Measurements from ENCODE around the gene CDC16.

DNA sequence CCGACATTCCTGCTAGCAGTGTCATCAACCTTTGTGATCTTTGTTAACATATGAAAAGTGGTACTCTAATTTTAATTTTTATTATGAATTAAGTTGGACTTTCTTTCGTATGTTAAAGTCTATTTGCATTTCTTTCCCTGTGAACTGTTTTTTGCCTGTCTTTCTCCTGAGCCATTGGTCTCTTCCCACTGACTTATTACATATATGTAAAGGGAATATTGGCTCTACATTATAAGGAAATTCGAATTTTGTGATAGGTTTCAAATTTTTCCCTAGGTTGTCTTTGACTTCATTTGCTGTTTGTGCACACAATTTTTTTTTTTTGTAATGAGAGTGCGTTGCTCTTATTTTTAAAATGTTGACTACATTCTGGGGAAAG, 442 bp upstream of the CDC16 start:
- no peak for TF ChIP-seq CEBPB (IDR thresholded peaks at IDR 0.05; ENCODE audit: low read depth, low read length)
- TF ChIP-seq, protein P1, sequence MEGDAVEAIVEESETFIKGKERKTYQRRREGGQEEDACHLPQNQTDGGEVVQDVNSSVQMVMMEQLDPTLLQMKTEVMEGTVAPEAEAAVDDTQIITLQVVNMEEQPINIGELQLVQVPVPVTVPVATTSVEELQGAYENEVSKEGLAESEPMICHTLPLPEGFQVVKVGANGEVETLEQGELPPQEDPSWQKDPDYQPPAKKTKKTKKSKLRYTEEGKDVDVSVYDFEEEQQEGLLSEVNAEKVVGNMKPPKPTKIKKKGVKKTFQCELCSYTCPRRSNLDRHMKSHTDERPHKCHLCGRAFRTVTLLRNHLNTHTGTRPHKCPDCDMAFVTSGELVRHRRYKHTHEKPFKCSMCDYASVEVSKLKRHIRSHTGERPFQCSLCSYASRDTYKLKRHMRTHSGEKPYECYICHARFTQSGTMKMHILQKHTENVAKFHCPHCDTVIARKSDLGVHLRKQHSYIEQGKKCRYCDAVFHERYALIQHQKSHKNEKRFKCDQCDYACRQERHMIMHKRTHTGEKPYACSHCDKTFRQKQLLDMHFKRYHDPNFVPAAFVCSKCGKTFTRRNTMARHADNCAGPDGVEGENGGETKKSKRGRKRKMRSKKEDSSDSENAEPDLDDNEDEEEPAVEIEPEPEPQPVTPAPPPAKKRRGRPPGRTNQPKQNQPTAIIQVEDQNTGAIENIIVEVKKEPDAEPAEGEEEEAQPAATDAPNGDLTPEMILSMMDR (IDR thresholded peaks at IDR 0.05; ENCODE audit: control extremely low read depth in 1 of 3, insufficient read depth in 1 of 3, low read depth in 1 of 3, low read length in 3 of 3), result no peak
- TF ChIP-seq, protein P2, sequence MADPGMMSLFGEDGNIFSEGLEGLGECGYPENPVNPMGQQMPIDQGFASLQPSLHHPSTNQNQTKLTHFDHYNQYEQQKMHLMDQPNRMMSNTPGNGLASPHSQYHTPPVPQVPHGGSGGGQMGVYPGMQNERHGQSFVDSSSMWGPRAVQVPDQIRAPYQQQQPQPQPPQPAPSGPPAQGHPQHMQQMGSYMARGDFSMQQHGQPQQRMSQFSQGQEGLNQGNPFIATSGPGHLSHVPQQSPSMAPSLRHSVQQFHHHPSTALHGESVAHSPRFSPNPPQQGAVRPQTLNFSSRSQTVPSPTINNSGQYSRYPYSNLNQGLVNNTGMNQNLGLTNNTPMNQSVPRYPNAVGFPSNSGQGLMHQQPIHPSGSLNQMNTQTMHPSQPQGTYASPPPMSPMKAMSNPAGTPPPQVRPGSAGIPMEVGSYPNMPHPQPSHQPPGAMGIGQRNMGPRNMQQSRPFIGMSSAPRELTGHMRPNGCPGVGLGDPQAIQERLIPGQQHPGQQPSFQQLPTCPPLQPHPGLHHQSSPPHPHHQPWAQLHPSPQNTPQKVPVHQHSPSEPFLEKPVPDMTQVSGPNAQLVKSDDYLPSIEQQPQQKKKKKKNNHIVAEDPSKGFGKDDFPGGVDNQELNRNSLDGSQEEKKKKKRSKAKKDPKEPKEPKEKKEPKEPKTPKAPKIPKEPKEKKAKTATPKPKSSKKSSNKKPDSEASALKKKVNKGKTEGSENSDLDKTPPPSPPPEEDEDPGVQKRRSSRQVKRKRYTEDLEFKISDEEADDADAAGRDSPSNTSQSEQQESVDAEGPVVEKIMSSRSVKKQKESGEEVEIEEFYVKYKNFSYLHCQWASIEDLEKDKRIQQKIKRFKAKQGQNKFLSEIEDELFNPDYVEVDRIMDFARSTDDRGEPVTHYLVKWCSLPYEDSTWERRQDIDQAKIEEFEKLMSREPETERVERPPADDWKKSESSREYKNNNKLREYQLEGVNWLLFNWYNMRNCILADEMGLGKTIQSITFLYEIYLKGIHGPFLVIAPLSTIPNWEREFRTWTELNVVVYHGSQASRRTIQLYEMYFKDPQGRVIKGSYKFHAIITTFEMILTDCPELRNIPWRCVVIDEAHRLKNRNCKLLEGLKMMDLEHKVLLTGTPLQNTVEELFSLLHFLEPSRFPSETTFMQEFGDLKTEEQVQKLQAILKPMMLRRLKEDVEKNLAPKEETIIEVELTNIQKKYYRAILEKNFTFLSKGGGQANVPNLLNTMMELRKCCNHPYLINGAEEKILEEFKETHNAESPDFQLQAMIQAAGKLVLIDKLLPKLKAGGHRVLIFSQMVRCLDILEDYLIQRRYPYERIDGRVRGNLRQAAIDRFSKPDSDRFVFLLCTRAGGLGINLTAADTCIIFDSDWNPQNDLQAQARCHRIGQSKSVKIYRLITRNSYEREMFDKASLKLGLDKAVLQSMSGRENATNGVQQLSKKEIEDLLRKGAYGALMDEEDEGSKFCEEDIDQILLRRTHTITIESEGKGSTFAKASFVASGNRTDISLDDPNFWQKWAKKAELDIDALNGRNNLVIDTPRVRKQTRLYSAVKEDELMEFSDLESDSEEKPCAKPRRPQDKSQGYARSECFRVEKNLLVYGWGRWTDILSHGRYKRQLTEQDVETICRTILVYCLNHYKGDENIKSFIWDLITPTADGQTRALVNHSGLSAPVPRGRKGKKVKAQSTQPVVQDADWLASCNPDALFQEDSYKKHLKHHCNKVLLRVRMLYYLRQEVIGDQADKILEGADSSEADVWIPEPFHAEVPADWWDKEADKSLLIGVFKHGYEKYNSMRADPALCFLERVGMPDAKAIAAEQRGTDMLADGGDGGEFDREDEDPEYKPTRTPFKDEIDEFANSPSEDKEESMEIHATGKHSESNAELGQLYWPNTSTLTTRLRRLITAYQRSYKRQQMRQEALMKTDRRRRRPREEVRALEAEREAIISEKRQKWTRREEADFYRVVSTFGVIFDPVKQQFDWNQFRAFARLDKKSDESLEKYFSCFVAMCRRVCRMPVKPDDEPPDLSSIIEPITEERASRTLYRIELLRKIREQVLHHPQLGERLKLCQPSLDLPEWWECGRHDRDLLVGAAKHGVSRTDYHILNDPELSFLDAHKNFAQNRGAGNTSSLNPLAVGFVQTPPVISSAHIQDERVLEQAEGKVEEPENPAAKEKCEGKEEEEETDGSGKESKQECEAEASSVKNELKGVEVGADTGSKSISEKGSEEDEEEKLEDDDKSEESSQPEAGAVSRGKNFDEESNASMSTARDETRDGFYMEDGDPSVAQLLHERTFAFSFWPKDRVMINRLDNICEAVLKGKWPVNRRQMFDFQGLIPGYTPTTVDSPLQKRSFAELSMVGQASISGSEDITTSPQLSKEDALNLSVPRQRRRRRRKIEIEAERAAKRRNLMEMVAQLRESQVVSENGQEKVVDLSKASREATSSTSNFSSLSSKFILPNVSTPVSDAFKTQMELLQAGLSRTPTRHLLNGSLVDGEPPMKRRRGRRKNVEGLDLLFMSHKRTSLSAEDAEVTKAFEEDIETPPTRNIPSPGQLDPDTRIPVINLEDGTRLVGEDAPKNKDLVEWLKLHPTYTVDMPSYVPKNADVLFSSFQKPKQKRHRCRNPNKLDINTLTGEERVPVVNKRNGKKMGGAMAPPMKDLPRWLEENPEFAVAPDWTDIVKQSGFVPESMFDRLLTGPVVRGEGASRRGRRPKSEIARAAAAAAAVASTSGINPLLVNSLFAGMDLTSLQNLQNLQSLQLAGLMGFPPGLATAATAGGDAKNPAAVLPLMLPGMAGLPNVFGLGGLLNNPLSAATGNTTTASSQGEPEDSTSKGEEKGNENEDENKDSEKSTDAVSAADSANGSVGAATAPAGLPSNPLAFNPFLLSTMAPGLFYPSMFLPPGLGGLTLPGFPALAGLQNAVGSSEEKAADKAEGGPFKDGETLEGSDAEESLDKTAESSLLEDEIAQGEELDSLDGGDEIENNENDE (IDR thresholded peaks at IDR 0.05; ENCODE audit: insufficient replicate concordance, low read length), result no peak
- no peak for TF ChIP-seq YY1 (IDR thresholded peaks at IDR 0.05; ENCODE audit: low read depth, low read length)
- TF ChIP-seq TAF7 (optimal IDR thresholded peaks at IDR 0.05; ENCODE audit: borderline replicate concordance, low read depth, low read length), result no peak
- TF ChIP-seq, protein P3, sequence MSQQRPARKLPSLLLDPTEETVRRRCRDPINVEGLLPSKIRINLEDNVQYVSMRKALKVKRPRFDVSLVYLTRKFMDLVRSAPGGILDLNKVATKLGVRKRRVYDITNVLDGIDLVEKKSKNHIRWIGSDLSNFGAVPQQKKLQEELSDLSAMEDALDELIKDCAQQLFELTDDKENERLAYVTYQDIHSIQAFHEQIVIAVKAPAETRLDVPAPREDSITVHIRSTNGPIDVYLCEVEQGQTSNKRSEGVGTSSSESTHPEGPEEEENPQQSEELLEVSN (IDR thresholded peaks at IDR 0.05), result no peak
- TF ChIP-seq EZH2 (IDR thresholded peaks at IDR 0.05; ENCODE audit: low read depth, low read length, severe bottlenecking), result no peak
- TF ChIP-seq, protein P4, sequence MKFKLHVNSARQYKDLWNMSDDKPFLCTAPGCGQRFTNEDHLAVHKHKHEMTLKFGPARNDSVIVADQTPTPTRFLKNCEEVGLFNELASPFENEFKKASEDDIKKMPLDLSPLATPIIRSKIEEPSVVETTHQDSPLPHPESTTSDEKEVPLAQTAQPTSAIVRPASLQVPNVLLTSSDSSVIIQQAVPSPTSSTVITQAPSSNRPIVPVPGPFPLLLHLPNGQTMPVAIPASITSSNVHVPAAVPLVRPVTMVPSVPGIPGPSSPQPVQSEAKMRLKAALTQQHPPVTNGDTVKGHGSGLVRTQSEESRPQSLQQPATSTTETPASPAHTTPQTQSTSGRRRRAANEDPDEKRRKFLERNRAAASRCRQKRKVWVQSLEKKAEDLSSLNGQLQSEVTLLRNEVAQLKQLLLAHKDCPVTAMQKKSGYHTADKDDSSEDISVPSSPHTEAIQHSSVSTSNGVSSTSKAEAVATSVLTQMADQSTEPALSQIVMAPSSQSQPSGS (IDR thresholded peaks at IDR 0.05; ENCODE audit: low read length), result no peak
- no peak for TF ChIP-seq TAF1 (IDR thresholded peaks at IDR 0.05; ENCODE audit: low read depth, low read length)
- no peak for TF ChIP-seq CBX8 (IDR thresholded peaks at IDR 0.05; ENCODE audit: borderline replicate concordance, low read depth, low read length)
- no peak for TF ChIP-seq MAFK (IDR thresholded peaks at IDR 0.05; ENCODE audit: low read depth, low read length)
